CD4-positive, alpha-beta T cell treated with Interleukin-6 at 100 ng/mL for 8 hours (primary cell): ENCODE results near the gene ADAMTS2.
"Not testable (repeated sequence)": the region's sequence is repeated elsewhere in the genome, so short reads cannot be mapped to it uniquely, and the experiment has no call there.

Experiments used
- DNase-seq: peaks from one replicate; pipeline ENCODE4 v3.0.0-alpha.2; 2020; ENCODE audit warnings: mixed read lengths, low spot score

The ADAMTS2 gene

GRCh38 chr5:179217356-179217755 is 127.9 kb downstream of the ADAMTS2 start:
- no peak for DNase-seq

DNA sequence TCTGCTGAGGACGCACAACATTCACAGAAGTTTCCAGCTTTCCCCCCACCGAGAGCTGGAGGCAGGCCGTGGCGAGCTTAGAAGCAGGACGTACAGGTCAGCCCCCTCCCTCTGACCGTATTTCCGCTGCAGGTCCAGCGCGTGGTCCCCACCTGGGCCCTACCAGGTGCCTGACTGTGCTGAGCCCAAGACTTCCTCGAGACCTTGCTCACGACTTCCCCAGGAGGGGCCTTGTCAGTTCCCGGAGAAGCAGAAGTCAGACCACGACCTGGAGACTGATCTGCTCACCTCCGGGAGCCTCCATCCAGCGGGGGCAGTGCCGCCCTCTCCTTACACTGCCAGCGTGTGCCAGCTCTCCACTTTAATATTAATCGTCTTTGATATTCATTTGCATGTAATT is 128.9 kb downstream of the ADAMTS2 start:
- DNase-seq, result not testable (repeated sequence)

GRCh38 chr5:179215576-179215975 is 129.7 kb downstream of the ADAMTS2 start:
- no peak for DNase-seq

DNA sequence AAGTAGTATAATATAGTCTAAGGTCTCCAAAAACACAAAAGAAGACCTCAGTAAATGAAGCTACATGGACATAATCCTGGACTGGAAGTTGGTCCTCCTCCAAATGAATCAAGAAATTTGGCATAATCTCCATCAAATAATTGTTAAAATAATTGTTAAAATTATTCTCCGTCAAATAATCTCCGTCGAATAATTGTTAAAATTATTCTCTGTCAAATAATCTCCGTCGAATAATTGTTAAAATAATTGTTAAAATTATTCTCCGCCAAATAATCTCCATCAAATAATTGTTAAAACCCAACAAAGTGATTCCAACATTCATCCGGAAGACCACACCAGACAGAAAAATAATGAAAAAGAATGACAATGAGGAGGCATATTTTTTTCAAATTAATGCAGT is 130.6 kb downstream of the ADAMTS2 start:
- DNase-seq, result no peak

DNA sequence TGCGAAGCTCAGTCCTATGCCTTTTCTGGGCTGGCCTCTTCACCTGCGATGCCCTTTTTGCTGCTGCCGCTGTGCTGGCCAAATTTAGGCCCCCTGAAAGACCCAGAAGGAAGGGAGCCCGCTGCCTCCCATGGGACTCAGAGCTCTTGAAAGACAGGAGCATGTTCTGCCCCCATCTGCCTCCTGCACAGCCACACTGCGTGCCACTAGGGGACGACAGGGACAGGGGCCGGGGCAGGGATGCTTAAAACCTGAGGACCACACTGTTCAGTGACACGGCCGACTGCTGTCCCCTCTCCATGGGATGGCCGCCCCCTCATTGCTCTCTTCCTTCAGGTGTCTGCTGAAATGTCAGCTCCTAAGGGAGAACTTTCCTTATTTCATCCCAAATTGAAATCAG is 132.4 kb downstream of the ADAMTS2 start:
- no peak for DNase-seq

DNA sequence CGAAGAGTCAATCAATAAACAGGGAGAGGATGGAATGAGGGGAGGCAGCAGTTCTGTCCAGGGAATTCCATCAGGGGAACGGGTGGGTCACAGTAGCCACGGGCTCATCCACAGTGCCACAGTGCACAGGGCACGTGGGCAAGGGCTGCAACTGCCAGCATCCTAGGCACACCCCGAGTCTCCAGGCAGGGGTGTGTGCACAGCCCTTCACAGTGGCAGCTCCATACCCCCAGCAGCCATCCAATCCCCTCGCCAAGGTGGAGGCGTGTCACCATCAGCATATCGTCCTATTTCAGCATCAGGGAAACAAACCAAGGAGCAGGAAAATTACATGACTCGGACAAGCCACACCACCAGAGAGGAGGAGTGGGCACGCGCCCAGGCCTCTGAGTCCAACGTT is 133.6 kb downstream of the ADAMTS2 start:
- no peak for DNase-seq

DNA sequence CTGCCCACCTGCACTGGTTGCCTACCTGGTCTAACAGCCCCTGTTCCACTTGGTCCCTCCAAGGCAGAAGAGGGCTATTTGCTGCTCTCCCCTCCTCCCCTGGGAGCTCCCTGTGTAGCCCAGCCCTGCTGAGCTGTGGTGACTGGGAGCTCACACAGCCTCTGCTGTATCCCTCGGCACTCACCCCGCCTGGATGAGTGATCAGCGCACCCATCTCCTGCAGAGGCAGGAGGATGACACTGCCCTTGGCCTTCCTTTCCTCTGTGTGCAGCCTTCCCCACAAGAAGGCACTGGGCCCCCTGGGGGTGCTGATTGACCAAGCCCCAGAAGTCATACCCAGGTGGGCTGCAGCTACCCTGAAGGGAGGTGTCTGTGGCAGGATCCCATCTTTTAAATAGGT is 134.2 kb downstream of the ADAMTS2 start:
- DNase-seq, result no peak

GRCh38 chr5:179210478-179210877 is 134.8 kb downstream of the ADAMTS2 start:
- no peak for DNase-seq

GRCh38 chr5:179209359-179210150 is 135.7 kb downstream of the ADAMTS2 start:
- DNase-seq, result no peak

GRCh38 chr5:179208706-179209358 is 136.4 kb downstream of the ADAMTS2 start:
- no peak for DNase-seq

DNA sequence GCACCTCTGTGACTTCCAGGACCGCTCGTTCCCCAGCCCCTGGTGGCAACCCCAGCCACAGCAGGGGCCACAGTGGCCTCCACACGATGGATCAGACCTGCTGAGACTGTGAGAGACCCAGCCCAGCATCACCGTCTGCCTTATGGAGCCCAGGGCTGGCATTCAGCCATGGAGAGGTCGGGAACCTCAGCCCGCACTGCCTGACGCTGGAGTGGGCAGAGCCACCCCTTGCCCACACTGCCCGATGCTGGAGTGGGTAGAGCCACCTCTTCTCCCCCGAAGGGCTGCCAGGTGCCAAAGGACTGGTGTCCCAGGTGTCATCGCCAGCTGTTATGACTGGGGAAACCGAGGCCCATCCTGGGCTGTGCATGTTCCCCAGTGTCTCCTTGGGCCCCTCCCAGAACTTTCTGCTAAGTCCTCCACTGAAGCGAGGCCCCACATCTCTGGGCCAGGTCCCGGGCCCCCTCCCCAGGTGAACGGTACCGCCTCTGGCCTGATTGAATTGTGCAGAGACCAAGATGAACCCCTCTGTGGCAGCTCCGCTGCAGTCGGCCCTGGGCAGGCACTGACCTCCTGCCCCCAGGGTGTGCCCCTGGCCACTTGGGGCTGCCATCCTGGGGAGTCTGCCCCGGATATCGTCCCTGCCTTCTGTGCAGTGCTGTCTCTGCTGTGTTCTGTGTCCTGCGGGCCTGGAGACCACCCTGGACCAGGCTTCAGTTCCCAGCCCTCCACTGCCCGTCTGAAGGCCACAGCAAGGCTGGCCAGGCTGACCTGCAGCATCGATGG is 137.1 kb downstream of the ADAMTS2 start:
- DNase-seq, result no peak

- no peak for DNase-seq
These were observed 137.8 kb downstream of the ADAMTS2 start for GRCh38 chr5:179207470-179207869.

- DNase-seq, result no peak
These were observed 138.9 kb downstream of the ADAMTS2 start for GRCh38 chr5:179206366-179206765.

- DNase-seq, result no peak
These were observed 140.0 kb downstream of the ADAMTS2 start for GRCh38 chr5:179205277-179205676.

- DNase-seq, result no peak
These were observed 140.7 kb downstream of the ADAMTS2 start for GRCh38 chr5:179204572-179204971.

DNA sequence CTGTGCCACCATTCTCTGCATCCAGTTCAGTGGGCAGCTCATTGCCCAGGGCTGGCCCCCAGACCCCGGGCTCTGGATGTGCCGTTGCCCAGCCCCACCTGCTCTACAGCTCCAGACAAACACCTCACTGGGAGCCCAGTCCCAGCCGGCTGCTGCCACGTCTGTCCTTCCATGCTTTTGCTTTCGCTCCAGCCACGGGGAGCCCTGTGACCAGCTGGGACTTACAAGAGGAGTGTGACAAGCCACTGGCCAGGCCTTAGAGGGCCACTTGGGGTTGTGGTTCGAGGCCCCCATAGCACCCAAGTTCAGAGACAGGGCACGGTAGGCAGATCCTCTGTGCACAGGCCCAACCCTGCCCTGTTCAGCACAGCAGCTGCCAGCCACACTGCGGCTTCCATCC is 142.0 kb downstream of the ADAMTS2 start:
- DNase-seq, result no peak

DNA sequence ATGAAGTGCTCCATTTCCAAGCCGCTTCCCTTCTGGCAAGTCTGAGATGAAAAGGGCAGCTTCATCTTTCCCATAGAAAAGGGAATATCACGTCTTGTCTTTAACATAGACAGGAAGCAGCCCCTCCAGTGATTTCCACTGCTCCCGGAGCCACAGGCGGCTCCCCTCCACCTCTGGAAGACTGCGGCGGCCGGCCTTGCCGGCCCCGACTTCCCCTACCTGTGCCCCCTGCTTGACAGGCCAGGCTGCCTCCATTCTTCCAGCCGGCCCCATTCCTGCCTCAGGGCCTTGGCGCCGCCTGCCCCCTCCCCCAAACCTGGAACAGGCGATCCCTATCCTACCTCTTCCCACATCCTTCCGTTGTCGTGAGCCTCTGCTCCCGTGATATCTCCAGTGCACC is 143.3 kb downstream of the ADAMTS2 start:
- no peak for DNase-seq

GRCh38 chr5:179199246-179199645 is 146.0 kb downstream of the ADAMTS2 start:
- no peak for DNase-seq

DNA sequence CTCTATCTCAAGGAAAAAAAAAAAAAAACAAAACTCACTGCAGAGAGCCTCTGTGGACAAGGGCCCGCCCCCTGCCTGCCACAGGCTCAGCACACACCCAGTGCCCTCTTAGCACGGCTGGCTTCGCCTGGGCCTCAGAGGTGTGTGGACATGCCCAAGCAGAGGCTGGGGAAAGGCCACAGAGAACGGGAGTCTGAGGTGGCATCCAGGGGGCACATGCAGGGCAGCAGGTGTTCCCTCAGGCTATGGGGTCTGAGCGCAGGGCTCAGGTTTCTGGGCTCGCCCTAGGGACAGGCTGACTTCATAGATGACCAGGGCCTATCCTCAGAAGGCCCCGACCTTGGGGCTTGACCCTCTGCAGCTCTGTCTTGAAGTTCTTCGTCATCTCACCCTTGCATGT is 146.4 kb downstream of the ADAMTS2 start:
- DNase-seq, result no peak

- no peak for DNase-seq
These were observed 148.7 kb downstream of the ADAMTS2 start for GRCh38 chr5:179196405-179197079.

DNA sequence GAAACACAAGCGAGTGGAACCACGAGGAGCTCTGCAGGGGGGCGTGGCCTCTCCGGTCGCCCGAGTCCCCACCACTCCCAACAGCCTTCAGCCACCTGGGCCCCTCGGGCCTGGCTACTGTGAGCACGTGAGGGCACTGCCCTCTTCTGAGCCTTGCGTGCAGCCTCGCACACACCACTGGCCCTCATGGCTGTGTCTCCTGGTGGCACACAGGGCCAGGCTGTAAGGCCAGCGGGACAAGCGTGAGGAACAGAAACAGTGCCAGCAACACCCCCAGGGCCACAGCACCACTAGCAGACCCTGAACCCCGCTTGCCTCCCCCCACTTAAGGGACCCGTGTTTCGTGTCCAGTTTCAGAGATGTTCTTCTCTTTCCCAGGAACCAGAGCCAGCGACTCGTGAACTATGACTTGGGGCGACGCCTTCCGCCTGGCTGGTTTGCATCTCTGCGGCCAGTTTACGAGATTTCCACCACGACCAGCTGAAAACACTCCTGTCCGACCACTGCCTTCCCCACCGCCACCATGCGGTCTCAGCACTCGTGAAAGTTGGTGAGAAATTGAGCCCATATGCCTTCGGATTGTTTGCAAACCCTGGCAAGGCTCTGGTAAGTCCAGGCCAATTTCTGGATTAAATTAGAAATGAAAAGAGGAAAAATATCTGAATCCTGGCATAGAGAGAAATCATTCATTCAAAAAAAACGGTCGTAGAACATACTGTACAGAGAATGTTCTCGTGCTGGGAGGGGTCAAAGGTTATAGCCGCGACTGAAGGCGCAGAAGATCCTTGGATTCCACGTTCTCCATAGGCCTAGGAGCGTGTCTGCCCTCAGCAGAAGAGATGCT is 149.5 kb downstream of the ADAMTS2 start:
- DNase-seq, result no peak
